Trophoblast cell (in vitro differentiated cells and primary cell): ENCODE data around the gene GRHPR.

Experiments used
- DNase-seq, 2 donors: peaks; one replicate each; pipeline ENCODE4 v3.0.0-alpha.2; 2016
- H2AFZ ChIP-seq: 2 replicates; pipeline ENCODE4 v1.6.1; 2013; ENCODE audit warnings: low read length, moderate library complexity, mild to moderate bottlenecking; ENCODE audit not compliant: insufficient read depth, poor library complexity
- H2AK5ac ChIP-seq: 2 replicates; pipeline ENCODE4 v1.6.1; 2013; ENCODE audit warnings: mild to moderate bottlenecking, low read length
- H2BK120ac ChIP-seq: 2 replicates; pipeline ENCODE4 v1.6.1; 2013; ENCODE audit warnings: low read length, mild to moderate bottlenecking, moderate library complexity; ENCODE audit not compliant: insufficient read depth, poor library complexity
- H2BK12ac ChIP-seq: 2 replicates; pipeline ENCODE4 v1.6.1; 2013; ENCODE audit warnings: mild to moderate bottlenecking, low read length, moderate library complexity
- H2BK5ac ChIP-seq: 2 replicates; pipeline ENCODE4 v1.6.1; 2013; ENCODE audit warnings: low read length, low read depth, moderate library complexity, mild to moderate bottlenecking; ENCODE audit not compliant: poor library complexity
- H3K14ac ChIP-seq: 2 replicates; pipeline ENCODE4 v1.6.1; 2013; ENCODE audit warnings: mild to moderate bottlenecking, low read length
- H3K18ac ChIP-seq: 2 replicates; pipeline ENCODE4 v1.6.1; 2013; ENCODE audit warnings: mild to moderate bottlenecking, low read length
- H3K23ac ChIP-seq: 2 replicates; pipeline ENCODE4 v1.6.1; 2013; ENCODE audit warnings: low read length
- H3K27ac ChIP-seq: 2 replicates; pipeline ENCODE4 v1.5.1; 2013; ENCODE audit warnings: low read depth, mild to moderate bottlenecking, inconsistent platforms, low read length, moderate library complexity
- H3K27me3 ChIP-seq: 2 replicates; pipeline ENCODE4 v1.6.1; 2013; ENCODE audit warnings: inconsistent platforms, mild to moderate bottlenecking, low read length, moderate library complexity; ENCODE audit not compliant: insufficient read depth
- H3K36me3 ChIP-seq, 2 experiments: 1 replicate in 1 of 2; 2 replicates in 1 of 2; pipeline ENCODE4 v1.6.1; 2013; ENCODE audit warnings: low read length in 2 of 2, mild to moderate bottlenecking in 2 of 2, moderate library complexity in 1 of 2; ENCODE audit not compliant: insufficient read depth in 2 of 2, control insufficient read depth in 1 of 2
- H3K4ac ChIP-seq: 2 replicates; pipeline ENCODE4 v1.6.1; 2013; ENCODE audit warnings: low read depth, mild to moderate bottlenecking, low read length, moderate library complexity
- H3K4me1 ChIP-seq, 2 experiments: 1 replicate in 1 of 2; 2 replicates in 1 of 2; pipeline ENCODE4 v1.6.1; 2013; ENCODE audit warnings: low read length in 2 of 2, mild to moderate bottlenecking in 2 of 2, moderate library complexity in 1 of 2; ENCODE audit not compliant: insufficient read depth in 2 of 2, control insufficient read depth in 1 of 2
- H3K4me2 ChIP-seq: 2 replicates; pipeline ENCODE4 v1.6.1; 2013; ENCODE audit warnings: inconsistent platforms, mild to moderate bottlenecking, low read length, moderate library complexity
- H3K4me3 ChIP-seq: 2 replicates; pipeline ENCODE4 v1.5.1; 2013; ENCODE audit warnings: mild to moderate bottlenecking, low read depth, low read length, inconsistent platforms
- H3K79me1 ChIP-seq: one replicate; pipeline ENCODE4 v1.6.1; 2013; ENCODE audit warnings: low read length
- H3K79me2 ChIP-seq: 2 replicates; pipeline ENCODE4 v1.6.1; 2013; ENCODE audit warnings: low read length, mild to moderate bottlenecking; ENCODE audit not compliant: control insufficient read depth, insufficient read depth, poor library complexity
- H3K9ac ChIP-seq: 2 replicates; pipeline ENCODE4 v1.6.1; 2013; ENCODE audit warnings: mild to moderate bottlenecking, low read length
- H3K9me3 ChIP-seq: 2 replicates; pipeline ENCODE4 v1.6.1; 2013; ENCODE audit warnings: low read depth, mild to moderate bottlenecking, control low read depth, inconsistent platforms, low read length; ENCODE audit not compliant: insufficient read depth
- H4K12ac ChIP-seq: 2 replicates; pipeline ENCODE4 v1.6.1; 2013; ENCODE audit warnings: low read depth, mild to moderate bottlenecking, low read length, moderate library complexity
- H4K8ac ChIP-seq: 2 replicates; pipeline ENCODE4 v1.6.1; 2013; ENCODE audit warnings: low read depth, mild to moderate bottlenecking, low read length, moderate library complexity
- H4K91ac ChIP-seq: one replicate; pipeline ENCODE4 v1.6.1; 2013; ENCODE audit warnings: low read depth, mild to moderate bottlenecking, low read length, moderate library complexity
- WGBS: extraction: QIAGEN DNeasy Blood & Tissue Kit; methylation state at CpG from one replicate; pipeline ENCODE4 v1.1.7; 2013; ENCODE audit warnings: missing lambda C conversion rate; ENCODE audit not compliant: insufficient read length, insufficient coverage; ENCODE audit errors: extremely low coverage; 5-methylcytosine and 5-hydroxymethylcytosine counted together

GRHPR gene

GRCh38 chr9:37383876-37384746 is 38.4 kb upstream of the GRHPR start:
- no CpG with 5 or more reads among the region's 12 CpGs for WGBS

DNA sequence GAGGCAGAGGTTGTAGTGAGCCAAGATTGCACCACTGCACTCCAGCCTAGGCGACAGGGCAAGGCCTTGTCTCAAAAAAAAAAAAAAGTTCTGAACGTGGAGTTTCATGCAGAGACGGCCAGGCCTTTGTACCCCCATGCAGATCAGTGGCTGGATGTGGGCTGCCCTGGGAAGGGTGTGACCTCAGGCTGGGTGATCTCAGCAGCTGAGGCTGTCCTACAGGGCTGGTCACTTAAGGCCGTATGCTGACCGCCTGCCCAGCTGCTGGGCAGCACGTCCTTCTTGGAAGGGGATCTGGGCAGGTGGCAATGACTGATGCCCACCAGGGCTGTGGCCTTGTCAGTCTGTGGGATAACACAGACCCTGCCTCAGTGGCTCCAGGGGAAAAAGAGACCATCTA is 37.2 kb upstream of the GRHPR start:
- no peak overlapping the region for H2BK5ac ChIP-seq
- H2BK12ac ChIP-seq, result no peak overlapping the region
- no peak overlapping the region for H3K4me3 ChIP-seq
- no peaks in the 10 kb centered on the region for H3K9me3 ChIP-seq
- H3K36me3 ChIP-seq, result no peaks in the 10 kb centered on the region
- H3K23ac ChIP-seq, result no peak overlapping the region
- H3K27ac ChIP-seq, result no peak overlapping the region
- no peak overlapping the region for H4K91ac ChIP-seq
- H2BK120ac ChIP-seq, result no peak overlapping the region
- no peak overlapping the region for H3K18ac ChIP-seq
- WGBS, result no CpG with 5 or more reads among the region's 6 CpGs
- no peak overlapping the region for H3K4me2 ChIP-seq
- no peak overlapping the region for H4K12ac ChIP-seq
- no peak overlapping the region for H3K14ac ChIP-seq
- no peak overlapping the region for H4K8ac ChIP-seq
- H3K4me1 ChIP-seq, result no peaks in the 10 kb centered on the region
- H3K9ac ChIP-seq, result no peak overlapping the region
- no peak overlapping the region for H2AFZ ChIP-seq
- H3K4ac ChIP-seq, result no peak overlapping the region
- H3K27me3 ChIP-seq, result no peaks in the 10 kb centered on the region
- no peaks in the 10 kb centered on the region for H3K79me2 ChIP-seq
- H2AK5ac ChIP-seq, result no peak overlapping the region
- H3K79me1 ChIP-seq, result no peaks in the 10 kb centered on the region
- peak; percentile 33 to 54 for DNase-seq

More at GRCh38 chr9:37383876-37384746, 38.4 kb upstream of the GRHPR start:
- Histone ChIP-seq H3K4me3 (no peak overlapping the region), H3K9me3 (no peaks in the 10 kb centered on the region), H2AK5ac (no peak overlapping the region), H3K36me3 (no peaks in the 10 kb centered on the region), H3K4ac (no peak overlapping the region), H3K79me1 (no peaks in the 10 kb centered on the region), H3K27ac (no peak overlapping the region), H3K23ac (no peak overlapping the region), H3K27me3 (no peaks in the 10 kb centered on the region), H2AFZ (no peak overlapping the region), H3K14ac (no peak overlapping the region), H3K4me2 (no peak overlapping the region), H2BK12ac (no peak overlapping the region), H3K9ac (no peak overlapping the region), H3K18ac (no peak overlapping the region), H3K79me2 (no peaks in the 10 kb centered on the region), H4K91ac (no peak overlapping the region), H2BK120ac (no peak overlapping the region), H4K12ac (no peak overlapping the region), H2BK5ac (no peak overlapping the region), H3K4me1 (no peaks in the 10 kb centered on the region), H4K8ac (no peak overlapping the region)
- peak in 1 of 2 donors; percentile 40 for DNase-seq

DNA sequence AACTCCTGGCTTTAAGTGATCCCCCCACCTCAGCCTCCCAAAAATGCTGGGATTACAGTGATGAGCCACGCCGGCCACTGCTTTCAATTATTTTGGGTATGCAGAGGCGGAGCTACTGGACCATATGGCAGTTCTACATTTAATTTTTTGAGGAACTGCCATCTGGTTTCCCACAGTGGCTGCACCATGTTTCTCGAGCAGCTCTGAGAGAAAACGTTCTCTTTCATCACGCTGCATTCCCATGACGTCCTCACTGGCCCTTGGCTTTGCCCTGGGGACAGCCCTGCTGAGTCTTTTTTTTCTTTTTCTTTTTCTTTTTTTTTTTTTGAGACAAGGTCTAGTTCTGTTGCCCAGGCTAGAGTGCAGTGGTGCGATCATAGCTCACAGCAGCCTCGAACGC is 35.5 kb upstream of the GRHPR start:
- no peak overlapping the region for H3K27ac ChIP-seq
- no peak overlapping the region for H2BK5ac ChIP-seq
- H3K4ac ChIP-seq, result no peak overlapping the region
- no peak overlapping the region for H2BK12ac ChIP-seq
- H3K36me3 ChIP-seq, result no peaks in the 10 kb centered on the region
- no peak overlapping the region for H2AFZ ChIP-seq
- H3K79me1 ChIP-seq, result no peaks in the 10 kb centered on the region
- H4K91ac ChIP-seq, result no peak overlapping the region
- H3K18ac ChIP-seq, result no peak overlapping the region
- no peaks in the 10 kb centered on the region for H3K27me3 ChIP-seq
- no peak overlapping the region for H2BK120ac ChIP-seq
- no peak overlapping the region for H4K12ac ChIP-seq
- H4K8ac ChIP-seq, result no peak overlapping the region
- H3K4me2 ChIP-seq, result no peak overlapping the region
- no peaks in the 10 kb centered on the region for H3K79me2 ChIP-seq
- no peak overlapping the region for H2AK5ac ChIP-seq
- H3K14ac ChIP-seq, result no peak overlapping the region
- WGBS, result no CpG with 5 or more reads among the region's 10 CpGs
- H3K9me3 ChIP-seq, result no peaks in the 10 kb centered on the region
- no peak overlapping the region for H3K4me3 ChIP-seq
- no peak overlapping the region for H3K9ac ChIP-seq
- H3K23ac ChIP-seq, result no peak overlapping the region
- peak; percentile 26 to 40 for DNase-seq
- no peaks in the 10 kb centered on the region for H3K4me1 ChIP-seq

DNA sequence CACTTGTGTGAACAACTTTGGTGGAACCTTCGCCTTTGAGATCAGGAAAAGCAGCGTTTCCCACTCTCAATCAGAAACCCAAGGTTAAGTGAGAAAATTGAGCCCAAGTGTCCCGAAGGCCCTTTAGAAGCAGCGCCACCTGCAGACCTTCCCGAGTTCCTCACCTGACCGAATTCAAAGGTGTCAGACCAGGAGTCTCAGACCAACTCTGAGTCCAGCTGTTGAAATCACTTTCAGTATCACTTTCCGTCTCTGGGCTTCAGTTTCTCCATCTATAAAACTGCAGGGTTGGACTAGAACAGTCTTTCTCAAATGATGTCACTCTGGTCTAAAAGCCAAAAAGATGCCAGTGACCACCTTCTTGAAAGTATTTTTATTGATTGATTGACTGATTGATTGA is 31.7 kb upstream of the GRHPR start:
- Histone ChIP-seq H3K4me1 (no peaks in the 10 kb centered on the region), H3K9me3 (peaks cover 3% of the 10 kb centered on the region), H3K4me3 (no peak overlapping the region), H2AK5ac (no peak overlapping the region), H3K9ac (no peak overlapping the region), H4K91ac (no peak overlapping the region), H3K36me3 (no peaks in the 10 kb centered on the region), H3K23ac (no peak overlapping the region), H2AFZ (no peak overlapping the region), H3K18ac (no peak overlapping the region), H4K8ac (no peak overlapping the region), H3K4ac (no peak overlapping the region), H3K27ac (no peak overlapping the region), H2BK5ac (no peak overlapping the region), H3K4me2 (no peak overlapping the region), H3K27me3 (no peaks in the 10 kb centered on the region), H4K12ac (no peak overlapping the region), H3K79me1 (no peaks in the 10 kb centered on the region), H3K14ac (no peak overlapping the region), H2BK120ac (no peak overlapping the region), H2BK12ac (no peak overlapping the region), H3K79me2 (no peaks in the 10 kb centered on the region)
- no CpG with 5 or more reads among the region's 7 CpGs for WGBS
- peak; percentile 50 to 72 for DNase-seq
